Vagina (tissue), 2 donors: ENCODE results near the gene ANKRD44.

Source experiments
- POLR2A ChIP-seq, 2 donors: fragments of 450-650 bp; IDR thresholded peaks; one replicate each; pipeline ENCODE4 v1.6.1; 2017; ENCODE audit warnings: antibody characterized with exemption in 2 of 2, mild to moderate bottlenecking in 2 of 2, moderate library complexity in 2 of 2
- POLR2AphosphoS5 ChIP-seq, 2 donors: sonication (generic); formaldehyde crosslinking; IDR thresholded peaks; one replicate each; pipeline ENCODE4 v1.9.0; 2017; ENCODE audit warnings: antibody characterized with exemption in 2 of 2, mild to moderate bottlenecking in 2 of 2, low read depth in 1 of 2; ENCODE audit not compliant: insufficient read depth in 1 of 2
- TF ChIP-seq, protein P1 (sequence below), 3 experiments: fragments of 450-650 bp in 2 of 3; fragments of 200-600 bp in 1 of 3; sonication (generic) in 1 of 3; IDR thresholded peaks; one replicate each; pipeline ENCODE4 v1.5.1; 2017 to 2019; ENCODE audit warnings: antibody characterized with exemption in 3 of 3, mild to moderate bottlenecking in 2 of 3, moderate library complexity in 2 of 3

GRCh38 chr2:197069958-197070357, 240.6 kb downstream of the ANKRD44 start:
- TF ChIP-seq, protein P1, sequence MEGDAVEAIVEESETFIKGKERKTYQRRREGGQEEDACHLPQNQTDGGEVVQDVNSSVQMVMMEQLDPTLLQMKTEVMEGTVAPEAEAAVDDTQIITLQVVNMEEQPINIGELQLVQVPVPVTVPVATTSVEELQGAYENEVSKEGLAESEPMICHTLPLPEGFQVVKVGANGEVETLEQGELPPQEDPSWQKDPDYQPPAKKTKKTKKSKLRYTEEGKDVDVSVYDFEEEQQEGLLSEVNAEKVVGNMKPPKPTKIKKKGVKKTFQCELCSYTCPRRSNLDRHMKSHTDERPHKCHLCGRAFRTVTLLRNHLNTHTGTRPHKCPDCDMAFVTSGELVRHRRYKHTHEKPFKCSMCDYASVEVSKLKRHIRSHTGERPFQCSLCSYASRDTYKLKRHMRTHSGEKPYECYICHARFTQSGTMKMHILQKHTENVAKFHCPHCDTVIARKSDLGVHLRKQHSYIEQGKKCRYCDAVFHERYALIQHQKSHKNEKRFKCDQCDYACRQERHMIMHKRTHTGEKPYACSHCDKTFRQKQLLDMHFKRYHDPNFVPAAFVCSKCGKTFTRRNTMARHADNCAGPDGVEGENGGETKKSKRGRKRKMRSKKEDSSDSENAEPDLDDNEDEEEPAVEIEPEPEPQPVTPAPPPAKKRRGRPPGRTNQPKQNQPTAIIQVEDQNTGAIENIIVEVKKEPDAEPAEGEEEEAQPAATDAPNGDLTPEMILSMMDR (IDR thresholded peaks at IDR 0.05): no peak
- TF ChIP-seq POLR2AphosphoS5 (IDR thresholded peaks at IDR 0.05; ENCODE audit: insufficient read depth in 1 of 2, low read depth in 1 of 2) (no peak), POLR2A (IDR thresholded peaks at IDR 0.05) (no peak)
